Measurements from ENCODE around the gene MAML3.

Gene MAML3

DNA sequence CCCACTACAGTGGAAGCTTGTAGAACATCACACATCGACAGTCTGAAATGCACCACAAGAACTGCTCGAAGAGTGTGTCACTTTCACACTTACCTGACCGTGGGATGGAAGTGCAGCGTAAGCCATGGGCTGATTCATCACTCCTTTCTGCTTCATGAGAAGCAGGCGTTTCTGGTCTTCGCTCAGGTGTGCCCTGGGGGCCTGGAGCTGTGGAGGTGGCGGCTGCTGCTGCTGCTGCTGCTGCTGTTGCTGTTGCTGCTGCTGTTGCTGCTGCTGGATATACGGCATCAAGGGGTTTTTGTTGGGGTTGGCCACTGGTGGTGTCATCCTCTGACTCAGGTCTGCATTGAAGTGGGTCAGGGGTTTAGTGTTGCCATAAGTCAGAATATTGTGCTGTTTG is 264.7 kb downstream of the MAML3 start:
- no peak overlapping the region for H3K9ac ChIP-seq (ENCODE audit: low read length)
- H4K20me1 ChIP-seq (ENCODE audit: insufficient read depth, low read length), result no peaks in the 10 kb centered on the region
- H3K4me1 ChIP-seq (ENCODE audit: insufficient read depth, low read length, severe bottlenecking), result no peaks in the 10 kb centered on the region
- no peaks in the 10 kb centered on the region for H3K9me3 ChIP-seq (ENCODE audit: low read length)
- no peaks in the 10 kb centered on the region for H3F3A ChIP-seq (ENCODE audit: insufficient read depth, low read length)
- no peak overlapping the region for H3K27ac ChIP-seq (ENCODE audit: low read depth, low read length, poor library complexity, severe bottlenecking)
- H3K4me3 ChIP-seq (ENCODE audit: low read depth, low read length, poor library complexity, severe bottlenecking), result no peak overlapping the region
- H3K79me2 ChIP-seq (ENCODE audit: insufficient read depth, low read length), result no peaks in the 10 kb centered on the region
- no peak overlapping the region for H2AFZ ChIP-seq (ENCODE audit: low read length)
- H3K9me2 ChIP-seq (ENCODE audit: low read depth, low read length), result no peaks in the 10 kb centered on the region
- TF ChIP-seq, protein P1, sequence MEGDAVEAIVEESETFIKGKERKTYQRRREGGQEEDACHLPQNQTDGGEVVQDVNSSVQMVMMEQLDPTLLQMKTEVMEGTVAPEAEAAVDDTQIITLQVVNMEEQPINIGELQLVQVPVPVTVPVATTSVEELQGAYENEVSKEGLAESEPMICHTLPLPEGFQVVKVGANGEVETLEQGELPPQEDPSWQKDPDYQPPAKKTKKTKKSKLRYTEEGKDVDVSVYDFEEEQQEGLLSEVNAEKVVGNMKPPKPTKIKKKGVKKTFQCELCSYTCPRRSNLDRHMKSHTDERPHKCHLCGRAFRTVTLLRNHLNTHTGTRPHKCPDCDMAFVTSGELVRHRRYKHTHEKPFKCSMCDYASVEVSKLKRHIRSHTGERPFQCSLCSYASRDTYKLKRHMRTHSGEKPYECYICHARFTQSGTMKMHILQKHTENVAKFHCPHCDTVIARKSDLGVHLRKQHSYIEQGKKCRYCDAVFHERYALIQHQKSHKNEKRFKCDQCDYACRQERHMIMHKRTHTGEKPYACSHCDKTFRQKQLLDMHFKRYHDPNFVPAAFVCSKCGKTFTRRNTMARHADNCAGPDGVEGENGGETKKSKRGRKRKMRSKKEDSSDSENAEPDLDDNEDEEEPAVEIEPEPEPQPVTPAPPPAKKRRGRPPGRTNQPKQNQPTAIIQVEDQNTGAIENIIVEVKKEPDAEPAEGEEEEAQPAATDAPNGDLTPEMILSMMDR (IDR thresholded peaks at IDR 0.05; ENCODE audit: low read length), result no peak
- no peak for TF ChIP-seq EZH2 (IDR thresholded peaks at IDR 0.05; ENCODE audit: borderline replicate concordance, low read length)
- H3K36me3 ChIP-seq (ENCODE audit: insufficient read depth, low read length), result no peaks in the 10 kb centered on the region
- no peaks in the 10 kb centered on the region for H3K27me3 ChIP-seq (ENCODE audit: insufficient read depth, low read length)
- H3K4me2 ChIP-seq (ENCODE audit: low read length), result no peak overlapping the region

DNA sequence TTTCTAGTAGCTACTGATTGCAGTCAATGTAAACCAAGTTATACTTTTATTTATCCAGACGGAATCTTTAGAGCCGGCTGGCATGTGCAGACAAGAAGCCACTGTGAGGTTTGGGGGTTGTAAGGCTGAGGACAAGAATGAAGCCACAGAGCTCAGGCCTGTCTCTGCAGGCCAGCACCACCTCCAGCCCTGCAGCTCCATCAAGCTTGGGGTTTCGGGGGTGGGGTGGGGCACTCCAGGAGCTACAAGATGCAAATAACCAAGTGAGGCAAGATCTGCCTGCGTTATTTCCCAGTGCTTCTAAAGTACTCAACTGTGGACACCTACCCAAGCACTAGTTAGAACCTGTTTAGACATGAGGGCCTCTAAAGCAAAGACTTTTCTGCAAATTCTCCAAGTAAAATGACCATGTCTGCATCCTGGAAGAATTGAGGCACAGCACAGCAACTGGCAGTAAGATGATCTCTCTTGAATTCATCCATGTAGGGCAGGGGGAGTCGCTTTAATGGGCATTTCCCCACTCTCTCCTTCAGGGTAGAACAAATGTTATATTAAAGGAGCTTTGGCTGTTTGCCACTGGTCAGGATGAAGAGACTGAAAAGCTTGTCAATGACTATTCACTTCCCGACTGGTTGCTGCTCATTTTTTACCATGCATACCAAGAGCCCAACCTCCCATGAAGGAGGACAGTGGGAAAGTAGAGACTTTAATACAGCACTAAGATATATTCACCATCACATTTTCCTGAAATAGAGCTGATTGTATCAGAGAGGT is 265.8 kb downstream of the MAML3 start:
- H3K4me3 ChIP-seq (ENCODE audit: low read depth, low read length, poor library complexity, severe bottlenecking), result no peak overlapping the region

DNA sequence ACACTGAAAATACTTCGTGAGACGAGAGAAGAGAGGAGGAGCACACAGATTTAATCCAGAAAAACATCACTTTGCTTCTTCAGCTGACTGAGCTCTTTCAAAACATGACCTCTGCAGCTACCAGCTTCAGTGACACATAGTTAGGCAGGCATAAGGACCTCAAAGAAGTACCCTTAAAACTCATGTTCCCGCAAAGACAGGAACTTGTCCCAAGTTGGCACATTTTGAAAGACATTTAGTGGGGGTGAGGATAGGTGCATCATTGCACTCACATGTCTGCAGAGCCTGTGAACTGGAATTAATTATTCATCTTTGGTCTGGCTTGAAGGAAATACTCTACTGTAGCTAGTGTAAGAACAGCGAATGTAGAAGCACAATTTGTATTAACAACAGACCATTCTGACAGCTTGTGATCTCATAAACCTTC is 266.6 kb downstream of the MAML3 start:
- Histone ChIP-seq H3K9me2 (ENCODE audit: low read depth, low read length) (no peaks in the 10 kb centered on the region), H3K4me2 (ENCODE audit: low read length) (no peak overlapping the region), H3K27me3 (ENCODE audit: insufficient read depth, low read length) (no peaks in the 10 kb centered on the region), H4K20me1 (ENCODE audit: insufficient read depth, low read length) (no peaks in the 10 kb centered on the region), H3F3A (ENCODE audit: insufficient read depth, low read length) (no peaks in the 10 kb centered on the region), H3K4me1 (ENCODE audit: insufficient read depth, low read length, severe bottlenecking) (no peaks in the 10 kb centered on the region), H3K27ac (ENCODE audit: low read depth, low read length, poor library complexity, severe bottlenecking) (no peak overlapping the region), H3K9me3 (ENCODE audit: low read length) (no peaks in the 10 kb centered on the region), H3K4me3 (ENCODE audit: low read depth, low read length, poor library complexity, severe bottlenecking) (no peak overlapping the region), H2AFZ (ENCODE audit: low read length) (no peak overlapping the region), H3K36me3 (ENCODE audit: insufficient read depth, low read length) (no peaks in the 10 kb centered on the region), H3K79me2 (ENCODE audit: insufficient read depth, low read length) (no peaks in the 10 kb centered on the region), H3K9ac (ENCODE audit: low read length) (no peak overlapping the region)
- TF ChIP-seq, protein P1 (IDR thresholded peaks at IDR 0.05; ENCODE audit: low read length), result no peak
- no peak for TF ChIP-seq EZH2 (IDR thresholded peaks at IDR 0.05; ENCODE audit: borderline replicate concordance, low read length)

More for the DNA sequence above, 265.8 kb downstream of the MAML3 start:
- H3K9me2 ChIP-seq (ENCODE audit: low read depth, low read length), result no peaks in the 10 kb centered on the region
- no peak overlapping the region for H2AFZ ChIP-seq (ENCODE audit: low read length)
- no peaks in the 10 kb centered on the region for H3K79me2 ChIP-seq (ENCODE audit: insufficient read depth, low read length)
- H3K4me1 ChIP-seq (ENCODE audit: insufficient read depth, low read length, severe bottlenecking), result no peaks in the 10 kb centered on the region
- TF ChIP-seq, protein P1 (IDR thresholded peaks at IDR 0.05; ENCODE audit: low read length), result no peak
- TF ChIP-seq EZH2 (IDR thresholded peaks at IDR 0.05; ENCODE audit: borderline replicate concordance, low read length), result no peak
- H3K9ac ChIP-seq (ENCODE audit: low read length), result no peak overlapping the region
- H3K36me3 ChIP-seq (ENCODE audit: insufficient read depth, low read length), result no peaks in the 10 kb centered on the region
- no peak overlapping the region for H3K4me2 ChIP-seq (ENCODE audit: low read length)
- no peaks in the 10 kb centered on the region for H3F3A ChIP-seq (ENCODE audit: insufficient read depth, low read length)
- H3K9me3 ChIP-seq (ENCODE audit: low read length), result no peaks in the 10 kb centered on the region
- H3K27ac ChIP-seq (ENCODE audit: low read depth, low read length, poor library complexity, severe bottlenecking), result no peak overlapping the region
- no peaks in the 10 kb centered on the region for H3K27me3 ChIP-seq (ENCODE audit: insufficient read depth, low read length)
- H4K20me1 ChIP-seq (ENCODE audit: insufficient read depth, low read length), result no peaks in the 10 kb centered on the region
